SK-N-SH (cell line): Measurements from ENCODE around the gene ADK.

Experiments used
- FOSL2 ChIP-seq: IDR thresholded peaks from 2 replicates; pipeline ENCODE4 v1.4.0; 2012; ENCODE audit warnings: low read depth, mild to moderate bottlenecking, moderate library complexity, borderline replicate concordance
- NFIC ChIP-seq: IDR thresholded peaks from 2 replicates; pipeline ENCODE4 v1.4.0; 2012; ENCODE audit warnings: borderline replicate concordance
- TF ChIP-seq, protein P1 (sequence below): IDR thresholded peaks from 2 replicates; pipeline ENCODE4 v1.6.1; 2012; ENCODE audit warnings: mild to moderate bottlenecking, low read depth, low read length, moderate library complexity

- TF ChIP-seq NFIC (no peak), FOSL2 (no peak)
- TF ChIP-seq, protein P1, sequence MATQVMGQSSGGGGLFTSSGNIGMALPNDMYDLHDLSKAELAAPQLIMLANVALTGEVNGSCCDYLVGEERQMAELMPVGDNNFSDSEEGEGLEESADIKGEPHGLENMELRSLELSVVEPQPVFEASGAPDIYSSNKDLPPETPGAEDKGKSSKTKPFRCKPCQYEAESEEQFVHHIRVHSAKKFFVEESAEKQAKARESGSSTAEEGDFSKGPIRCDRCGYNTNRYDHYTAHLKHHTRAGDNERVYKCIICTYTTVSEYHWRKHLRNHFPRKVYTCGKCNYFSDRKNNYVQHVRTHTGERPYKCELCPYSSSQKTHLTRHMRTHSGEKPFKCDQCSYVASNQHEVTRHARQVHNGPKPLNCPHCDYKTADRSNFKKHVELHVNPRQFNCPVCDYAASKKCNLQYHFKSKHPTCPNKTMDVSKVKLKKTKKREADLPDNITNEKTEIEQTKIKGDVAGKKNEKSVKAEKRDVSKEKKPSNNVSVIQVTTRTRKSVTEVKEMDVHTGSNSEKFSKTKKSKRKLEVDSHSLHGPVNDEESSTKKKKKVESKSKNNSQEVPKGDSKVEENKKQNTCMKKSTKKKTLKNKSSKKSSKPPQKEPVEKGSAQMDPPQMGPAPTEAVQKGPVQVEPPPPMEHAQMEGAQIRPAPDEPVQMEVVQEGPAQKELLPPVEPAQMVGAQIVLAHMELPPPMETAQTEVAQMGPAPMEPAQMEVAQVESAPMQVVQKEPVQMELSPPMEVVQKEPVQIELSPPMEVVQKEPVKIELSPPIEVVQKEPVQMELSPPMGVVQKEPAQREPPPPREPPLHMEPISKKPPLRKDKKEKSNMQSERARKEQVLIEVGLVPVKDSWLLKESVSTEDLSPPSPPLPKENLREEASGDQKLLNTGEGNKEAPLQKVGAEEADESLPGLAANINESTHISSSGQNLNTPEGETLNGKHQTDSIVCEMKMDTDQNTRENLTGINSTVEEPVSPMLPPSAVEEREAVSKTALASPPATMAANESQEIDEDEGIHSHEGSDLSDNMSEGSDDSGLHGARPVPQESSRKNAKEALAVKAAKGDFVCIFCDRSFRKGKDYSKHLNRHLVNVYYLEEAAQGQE, result no peak
Measured at GRCh38 chr10:74708246-74708645, 557.2 kb downstream of the ADK start.
